Thoracic aorta (tissue), 2 donors: ENCODE measurements around the gene COL28A1. TPM values are rescaled to one million over a fixed set of nuclear protein-coding genes. Genes with fewer than 3 reads are reported as not detected.
"Not testable (repeated sequence)": the region's sequence is repeated elsewhere in the genome, so short reads cannot be mapped to it uniquely, and the experiment has no call there.

Source experiments
- ATAC-seq: fragments of 150-250 bp; one replicate; pipeline ENCODE4 v1.8.0; 2017; ENCODE audit warnings: low read depth; ENCODE audit not compliant: insufficient number of reproducible peaks, low FRiP score
- DNase-seq: peaks from one replicate; pipeline ENCODE4 v3.0.0-alpha.2; 2020; ENCODE audit warnings: low spot score
- H3K27ac ChIP-seq, 2 donors: fragments of 200-600 bp; sonication (generic); 1 replicate in 1 of 2; 2 replicates in 1 of 2; pipeline ENCODE4 v1.5.1; 2016; ENCODE audit warnings: mild to moderate bottlenecking in 2 of 2, moderate library complexity in 2 of 2
- H3K27me3 ChIP-seq: fragments of 200-600 bp; sonication (generic); replicated peaks from 2 replicates; pipeline ENCODE4 v1.6.0; 2016; ENCODE audit warnings: mild to moderate bottlenecking; ENCODE audit not compliant: insufficient read depth
- H3K36me3 ChIP-seq: fragments of 200-600 bp; sonication (generic); one replicate; pipeline ENCODE4 v1.5.1; 2016
- H3K4me1 ChIP-seq, 2 donors: fragments of 200-600 bp; sonication (generic); 1 replicate in 1 of 2; 2 replicates in 1 of 2; pipeline versions ENCODE4 v1.5.1 to v1.6.0; 2016; ENCODE audit warnings: low read depth in 2 of 2, mild to moderate bottlenecking in 1 of 2; ENCODE audit not compliant: control insufficient read depth in 1 of 2
- H3K4me3 ChIP-seq: fragments of 200-600 bp; sonication (generic); 2 replicates; pipeline ENCODE4 v1.5.1; 2016; ENCODE audit warnings: mild to moderate bottlenecking
- H3K9me3 ChIP-seq: fragments of 200-600 bp; sonication (generic); 2 replicates; pipeline ENCODE4 v1.5.1; 2016
- total RNA-seq, 2 donors: library from RNA; depleted of rRNA; stranded (reverse); fragments of >200 nt; gene quantifications; one replicate each; pipeline versions ENCODE4 v1.1.0 to v1.2.3, GENCODE V29; 2016
- TF ChIP-seq, protein P1 (sequence below): fragments of 200-600 bp; sonication (generic); IDR thresholded peaks from one replicate; pipeline ENCODE4 v1.5.1; 2019; ENCODE audit warnings: antibody characterized with exemption

The COL28A1 gene
- total RNA-seq, 2 donors from 2014 or later = 2.4 to 3.0 TPM

DNA sequence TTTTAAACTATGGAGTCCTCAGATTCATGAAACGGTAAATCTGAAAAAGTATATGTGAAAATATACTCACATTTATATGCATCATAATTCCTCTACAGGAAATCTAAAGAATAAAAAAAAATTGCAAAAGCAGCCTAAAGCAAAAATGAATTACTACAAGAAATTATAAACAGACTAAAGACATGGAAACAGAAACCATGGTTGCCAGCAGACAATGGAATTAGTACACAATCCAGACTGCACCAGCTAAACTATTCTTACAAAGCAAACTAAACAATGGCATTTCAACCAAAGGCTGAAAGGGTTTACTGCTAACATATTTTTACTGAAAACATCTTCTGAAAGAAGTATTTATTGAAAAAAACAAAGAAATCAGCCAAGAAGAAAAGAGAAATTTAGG, 51.6 kb downstream of the COL28A1 start:
- ATAC-seq = no peak
- H3K36me3 ChIP-seq = no peaks in the 10 kb centered on the region
- TF ChIP-seq, protein P1, sequence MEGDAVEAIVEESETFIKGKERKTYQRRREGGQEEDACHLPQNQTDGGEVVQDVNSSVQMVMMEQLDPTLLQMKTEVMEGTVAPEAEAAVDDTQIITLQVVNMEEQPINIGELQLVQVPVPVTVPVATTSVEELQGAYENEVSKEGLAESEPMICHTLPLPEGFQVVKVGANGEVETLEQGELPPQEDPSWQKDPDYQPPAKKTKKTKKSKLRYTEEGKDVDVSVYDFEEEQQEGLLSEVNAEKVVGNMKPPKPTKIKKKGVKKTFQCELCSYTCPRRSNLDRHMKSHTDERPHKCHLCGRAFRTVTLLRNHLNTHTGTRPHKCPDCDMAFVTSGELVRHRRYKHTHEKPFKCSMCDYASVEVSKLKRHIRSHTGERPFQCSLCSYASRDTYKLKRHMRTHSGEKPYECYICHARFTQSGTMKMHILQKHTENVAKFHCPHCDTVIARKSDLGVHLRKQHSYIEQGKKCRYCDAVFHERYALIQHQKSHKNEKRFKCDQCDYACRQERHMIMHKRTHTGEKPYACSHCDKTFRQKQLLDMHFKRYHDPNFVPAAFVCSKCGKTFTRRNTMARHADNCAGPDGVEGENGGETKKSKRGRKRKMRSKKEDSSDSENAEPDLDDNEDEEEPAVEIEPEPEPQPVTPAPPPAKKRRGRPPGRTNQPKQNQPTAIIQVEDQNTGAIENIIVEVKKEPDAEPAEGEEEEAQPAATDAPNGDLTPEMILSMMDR = no peak

DNA sequence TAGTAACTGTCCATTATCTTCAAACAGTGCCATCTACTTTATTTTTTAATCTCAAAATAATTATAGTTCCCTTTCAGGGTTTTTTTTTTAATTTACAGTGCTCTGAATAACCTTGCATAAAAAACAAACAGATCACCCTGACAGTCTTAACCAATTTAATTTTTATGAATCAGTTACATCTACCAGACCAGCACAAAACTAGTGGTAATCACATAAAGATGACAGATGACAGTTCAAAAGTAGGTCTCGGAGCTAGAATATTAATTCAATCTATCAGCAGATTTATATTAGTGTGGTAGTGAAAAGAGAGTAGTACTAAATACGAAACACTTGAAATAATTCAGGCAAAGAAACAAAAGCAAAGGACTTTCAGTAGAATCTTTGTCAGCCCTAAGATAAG, 53.9 kb downstream of the COL28A1 start:
- H3K27me3 ChIP-seq = no peaks in the 10 kb centered on the region
- TF ChIP-seq, protein P1 = no peak
- no peaks in the 10 kb centered on the region for H3K4me1 ChIP-seq
- DNase-seq (no peak), ATAC-seq (no peak)
- no peaks in the 10 kb centered on the region for H3K36me3 ChIP-seq
- no peak overlapping the region for H3K4me3 ChIP-seq
- no peak overlapping the region for H3K27ac ChIP-seq
- peaks cover 3% of the 10 kb centered on the region for H3K9me3 ChIP-seq

More for the DNA sequence above, 51.6 kb downstream of the COL28A1 start:
- Histone ChIP-seq H3K4me3 (no peak overlapping the region), H3K4me1 (no peaks in the 10 kb centered on the region), H3K9me3 (peaks cover 3% of the 10 kb centered on the region), H3K27ac (no peak overlapping the region), H3K27me3 (no peaks in the 10 kb centered on the region)
- no peak for DNase-seq

DNA sequence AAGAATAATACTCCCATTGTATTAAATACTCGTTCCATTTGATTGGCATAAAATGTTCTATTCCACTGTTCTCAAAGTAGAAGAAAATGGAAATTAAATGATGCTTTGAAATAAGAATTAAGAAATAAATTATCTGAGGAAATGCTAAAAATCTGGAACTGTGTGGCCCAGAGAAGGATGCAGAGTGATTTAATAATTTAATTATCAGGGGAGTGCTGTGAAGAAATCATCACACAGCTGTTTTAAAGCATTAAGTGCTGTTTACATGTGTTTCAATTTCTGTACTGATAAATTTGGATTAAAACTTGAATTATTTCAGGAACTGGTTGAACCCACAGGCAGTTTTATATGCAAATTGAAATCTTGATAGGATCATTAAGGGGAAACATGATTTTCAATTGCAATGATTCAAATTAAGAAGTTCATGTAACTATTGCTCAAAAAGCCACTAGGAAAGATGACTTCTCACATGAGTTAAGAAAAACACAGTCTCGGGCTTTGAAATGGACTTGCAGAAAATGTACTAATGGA, 56.3 kb downstream of the COL28A1 start:
- ATAC-seq = no peak
- no peaks in the 10 kb centered on the region for H3K9me3 ChIP-seq

DNA sequence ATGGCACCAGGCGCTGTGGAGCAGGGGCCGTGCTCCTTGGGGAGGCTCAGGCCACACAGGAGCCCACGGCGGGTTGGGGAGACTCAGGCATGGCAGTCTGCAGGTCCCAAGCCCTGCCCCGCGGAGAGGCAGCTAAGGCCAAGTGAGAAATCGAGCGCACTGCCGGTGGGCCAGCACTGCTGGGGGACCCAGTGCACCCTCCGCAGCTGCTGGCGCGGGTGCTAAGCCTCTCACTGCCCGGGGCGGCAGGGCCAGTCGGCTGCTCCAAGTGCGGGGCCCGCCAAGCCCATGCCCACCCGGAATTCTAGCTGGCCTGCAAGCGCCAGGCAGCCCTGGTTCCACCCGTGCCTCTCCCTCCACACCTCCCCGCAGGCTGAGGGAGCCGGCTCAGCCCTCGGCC, 57.1 kb downstream of the COL28A1 start:
- no peak overlapping the region for H3K4me3 ChIP-seq
- TF ChIP-seq, protein P1 = no peak
- no peak overlapping the region for H3K27ac ChIP-seq
- H3K9me3 ChIP-seq = no peaks in the 10 kb centered on the region
- no peak for ATAC-seq
- H3K27me3 ChIP-seq = no peaks in the 10 kb centered on the region
- H3K36me3 ChIP-seq = no peaks in the 10 kb centered on the region
- no peak for DNase-seq
- no peaks in the 10 kb centered on the region for H3K4me1 ChIP-seq

More for the DNA sequence above, 56.3 kb downstream of the COL28A1 start:
- Histone ChIP-seq H3K36me3 (no peaks in the 10 kb centered on the region), H3K4me3 (no peak overlapping the region), H3K27me3 (no peaks in the 10 kb centered on the region), H3K4me1 (no peaks in the 10 kb centered on the region), H3K27ac (no peak overlapping the region)
- DNase-seq = no peak
- TF ChIP-seq, protein P1 = no peak

DNA sequence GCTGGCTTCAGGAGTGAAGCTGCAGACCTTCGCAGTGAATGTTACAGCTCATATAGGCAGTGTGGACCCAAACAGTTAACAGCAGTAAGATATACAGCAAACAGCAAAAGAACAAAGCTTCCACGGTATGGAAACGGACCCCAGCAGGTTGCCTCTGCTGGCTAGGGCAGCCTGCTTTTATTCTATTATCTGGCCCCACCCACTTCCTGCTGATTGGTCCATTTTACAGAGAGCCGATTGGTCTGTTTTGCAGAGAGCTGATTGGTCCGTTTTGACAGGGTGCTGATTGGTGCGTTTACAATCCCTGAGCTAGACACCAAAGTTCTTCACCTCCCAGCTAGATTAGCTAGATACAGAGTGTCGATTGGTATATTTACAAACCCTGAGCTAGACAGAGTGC, 58.0 kb downstream of the COL28A1 start:
- H3K4me3 ChIP-seq, DNase-seq, H3K9me3 ChIP-seq, H3K27me3 ChIP-seq, H3K27ac ChIP-seq, ATAC-seq, H3K36me3 ChIP-seq, H3K4me1 ChIP-seq: not testable (repeated sequence)

DNA sequence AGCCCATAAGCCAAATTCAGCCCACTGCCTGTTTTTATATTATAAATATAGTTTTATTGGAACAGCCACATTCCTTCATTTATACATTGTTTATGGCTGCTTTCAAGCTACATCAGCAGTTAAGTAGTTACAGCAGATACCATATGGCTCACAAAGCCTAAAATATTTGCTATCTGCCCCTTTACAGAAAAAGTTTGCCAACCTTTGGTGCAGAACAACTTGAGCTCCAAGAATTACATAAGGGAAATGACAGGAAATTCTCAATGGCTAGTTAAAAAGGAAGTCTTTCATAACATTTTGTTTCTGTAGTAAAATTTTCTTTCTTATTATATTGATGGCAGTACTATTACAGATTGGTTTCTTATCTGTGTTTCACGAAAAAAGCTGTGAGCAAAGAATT, 59.3 kb downstream of the COL28A1 start:
- Histone ChIP-seq H3K27ac (no peak overlapping the region), H3K36me3 (no peaks in the 10 kb centered on the region), H3K4me1 (no peaks in the 10 kb centered on the region), H3K27me3 (no peaks in the 10 kb centered on the region), H3K4me3 (no peak overlapping the region), H3K9me3 (no peaks in the 10 kb centered on the region)
- TF ChIP-seq, protein P1 = no peak
- DNase-seq (no peak), ATAC-seq (no peak)
